HFF-Myc (cell line): ENCODE measurements around the gene RNF114.

Experiments
- DNase-seq: peaks from one replicate; pipeline ENCODE4 v3.0.0-alpha.2; 2011; ENCODE audit warnings: low read depth; ENCODE audit errors: extremely low read depth
- H3K4me3 ChIP-seq: replicated peaks from 2 replicates; pipeline ENCODE4 v1.5.1; 2011; ENCODE audit warnings: low read depth, mild to moderate bottlenecking, control low read depth, low read length
- TF ChIP-seq, protein P1 (sequence below): IDR thresholded peaks from 2 replicates; pipeline ENCODE4 v1.5.1; 2012; ENCODE audit warnings: mild to moderate bottlenecking, low read depth, low read length, control low read depth; ENCODE audit errors: missing control alignments

RNF114 gene

DNA sequence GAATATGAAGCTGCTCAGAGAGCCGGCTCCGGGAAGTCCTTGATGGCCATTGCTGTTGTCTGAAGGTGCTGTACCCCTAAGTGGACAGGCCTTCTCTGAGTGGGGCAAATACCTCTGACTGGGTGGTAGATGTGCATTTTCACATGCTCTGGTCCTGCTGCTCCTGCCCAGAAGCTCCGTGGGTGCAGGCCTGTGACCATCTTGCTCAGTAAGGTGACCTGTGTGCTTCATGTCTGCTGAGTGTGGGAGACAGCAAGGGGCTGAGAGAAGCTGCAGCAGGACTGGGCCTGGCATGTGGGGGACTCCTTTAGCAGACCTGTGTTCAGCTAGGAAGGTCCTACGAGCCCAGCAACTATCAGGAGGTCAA, 25.9 kb upstream of the RNF114 start:
- H3K4me3 ChIP-seq = no peak overlapping the region
- no peak for DNase-seq
- TF ChIP-seq, protein P1, sequence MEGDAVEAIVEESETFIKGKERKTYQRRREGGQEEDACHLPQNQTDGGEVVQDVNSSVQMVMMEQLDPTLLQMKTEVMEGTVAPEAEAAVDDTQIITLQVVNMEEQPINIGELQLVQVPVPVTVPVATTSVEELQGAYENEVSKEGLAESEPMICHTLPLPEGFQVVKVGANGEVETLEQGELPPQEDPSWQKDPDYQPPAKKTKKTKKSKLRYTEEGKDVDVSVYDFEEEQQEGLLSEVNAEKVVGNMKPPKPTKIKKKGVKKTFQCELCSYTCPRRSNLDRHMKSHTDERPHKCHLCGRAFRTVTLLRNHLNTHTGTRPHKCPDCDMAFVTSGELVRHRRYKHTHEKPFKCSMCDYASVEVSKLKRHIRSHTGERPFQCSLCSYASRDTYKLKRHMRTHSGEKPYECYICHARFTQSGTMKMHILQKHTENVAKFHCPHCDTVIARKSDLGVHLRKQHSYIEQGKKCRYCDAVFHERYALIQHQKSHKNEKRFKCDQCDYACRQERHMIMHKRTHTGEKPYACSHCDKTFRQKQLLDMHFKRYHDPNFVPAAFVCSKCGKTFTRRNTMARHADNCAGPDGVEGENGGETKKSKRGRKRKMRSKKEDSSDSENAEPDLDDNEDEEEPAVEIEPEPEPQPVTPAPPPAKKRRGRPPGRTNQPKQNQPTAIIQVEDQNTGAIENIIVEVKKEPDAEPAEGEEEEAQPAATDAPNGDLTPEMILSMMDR = no peak

DNA sequence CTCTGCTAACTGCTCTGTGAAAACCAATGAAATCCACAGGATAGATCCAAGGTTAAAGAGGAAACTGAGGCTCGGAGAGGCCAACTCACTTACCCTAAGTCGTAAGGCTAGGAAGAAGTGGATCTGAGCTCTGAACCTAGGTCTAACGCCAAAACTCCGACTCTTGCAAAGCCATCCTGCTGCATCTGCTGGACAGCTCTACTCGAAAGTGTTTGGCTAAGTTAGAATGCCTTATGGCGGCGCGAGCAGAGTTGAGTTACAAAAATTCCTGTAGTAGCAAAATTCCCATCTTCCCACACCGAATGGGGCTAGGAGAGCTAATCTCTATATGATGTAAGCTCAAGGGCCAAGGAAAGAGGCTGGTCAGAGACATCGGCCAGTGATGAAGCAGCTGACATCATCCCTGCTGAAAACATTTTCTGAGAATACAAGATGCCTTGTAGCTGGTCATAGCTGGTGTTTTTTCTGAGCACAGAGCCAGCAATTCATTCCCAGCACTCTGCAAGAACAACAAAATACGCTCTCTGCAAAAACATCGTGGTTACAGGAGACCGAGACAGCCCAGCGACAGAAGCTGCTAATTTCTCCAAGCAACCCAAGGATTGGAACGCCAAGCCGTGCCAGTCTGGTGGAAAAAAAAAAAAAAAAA, 22.7 kb upstream of the RNF114 start:
- DNase-seq = no peak
- H3K4me3 ChIP-seq = peak overlapping the region; percentile 95
- TF ChIP-seq, protein P1 = no peak

DNA sequence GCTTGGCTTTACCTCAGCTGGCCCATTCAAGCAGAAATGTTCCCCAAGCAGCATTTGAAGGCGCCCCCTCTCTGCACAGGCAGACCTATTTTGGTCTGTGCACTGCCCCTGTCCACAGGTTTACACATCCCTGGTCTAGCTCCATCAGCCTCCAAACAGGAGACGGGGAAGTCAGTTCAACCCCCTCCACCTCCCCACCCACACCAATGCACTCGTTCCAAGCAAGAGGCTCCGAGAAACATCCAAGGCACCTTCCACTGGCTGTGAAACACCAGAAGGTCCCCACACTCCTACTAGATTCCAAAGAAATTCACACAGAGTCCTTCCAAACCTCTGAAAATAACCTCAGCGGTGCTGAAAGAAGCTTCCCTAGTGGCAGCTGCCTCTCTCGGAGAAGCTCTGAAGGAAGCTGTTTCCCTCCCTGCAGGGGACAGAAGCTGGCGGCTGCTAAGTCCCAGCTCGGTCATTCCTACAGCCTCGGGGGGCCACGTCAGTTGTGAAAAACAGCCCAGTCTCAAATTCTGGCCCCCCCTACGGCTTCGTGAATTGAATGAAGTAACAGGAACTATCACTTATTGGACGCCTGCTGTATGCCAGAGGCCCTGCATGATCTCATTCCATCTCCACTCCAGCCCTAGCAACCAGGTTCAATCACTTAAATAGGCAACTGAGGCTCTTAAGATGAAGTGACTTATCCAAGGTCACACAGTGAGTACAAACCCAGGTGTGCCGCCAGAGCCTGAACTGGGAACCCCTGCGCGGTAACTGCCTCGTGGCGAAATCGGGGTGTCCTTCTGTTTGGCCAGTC, 21.7 kb upstream of the RNF114 start:
- DNase-seq = no peak
- peak overlapping the region; percentile 95 for H3K4me3 ChIP-seq
- TF ChIP-seq, protein P1 = peak; percentile 12

DNA sequence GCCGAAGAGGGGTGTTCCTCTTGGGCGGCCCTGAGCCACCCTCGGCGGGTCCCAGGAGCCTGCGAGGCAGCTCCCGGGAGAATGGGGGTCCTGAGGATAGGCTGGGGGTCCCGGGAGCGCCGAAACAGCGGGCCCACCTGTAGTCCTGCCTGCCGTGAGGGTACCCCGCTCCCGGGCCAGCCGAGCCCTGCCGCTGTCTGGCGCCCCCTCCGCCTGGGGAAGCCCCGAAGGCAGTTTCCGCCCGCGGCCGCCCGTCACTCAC, 21.1 kb upstream of the RNF114 start:
- no peak for DNase-seq
- TF ChIP-seq, protein P1 = no peak
- peak overlapping the region; percentile 95 for H3K4me3 ChIP-seq

DNA sequence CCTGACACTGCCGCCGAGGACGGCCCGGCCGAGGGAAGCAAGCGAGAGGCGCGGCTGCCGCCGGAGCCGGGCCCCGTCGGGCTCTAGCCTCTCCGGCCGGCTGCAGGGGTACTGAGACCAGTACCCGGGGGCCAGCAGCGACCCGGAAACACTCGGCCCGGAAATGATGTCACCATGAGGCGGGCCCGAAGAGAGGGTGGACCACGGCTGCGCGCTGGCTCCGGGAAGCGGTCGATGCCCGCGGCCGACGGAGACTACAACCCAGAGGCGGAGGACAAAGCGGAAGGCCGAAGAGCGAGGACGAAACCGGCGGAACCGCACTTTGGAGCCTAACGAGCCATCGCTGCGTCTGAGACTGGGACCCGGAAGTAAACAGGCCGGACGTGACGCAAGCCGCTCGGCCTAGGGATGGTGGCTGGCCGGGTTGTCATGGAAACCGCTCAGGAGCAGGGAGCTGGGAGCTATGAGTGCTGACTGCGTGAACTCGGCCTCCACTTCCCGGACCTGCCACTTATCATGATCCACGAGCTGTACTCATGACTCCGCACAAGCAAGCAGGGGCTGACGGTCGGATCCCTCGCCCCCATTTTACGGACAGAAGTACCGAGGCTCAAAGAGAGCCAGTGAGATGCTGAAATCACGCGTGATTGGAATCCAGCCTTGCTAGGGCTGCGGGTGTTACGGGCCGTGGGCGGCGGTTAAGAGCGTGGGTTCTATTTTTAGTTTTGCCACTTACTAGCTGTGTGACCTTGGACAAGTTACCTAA, 20.6 kb upstream of the RNF114 start, which contains the start of gene SPATA2:
Gene SPATA2 (minus strand): TSS at position 150 of the 766 bp plus-strand sequence. CDS start 7,039 bp downstream, outside the sequence.
- H3K4me3 ChIP-seq = peak within 1 kb of the TSS; percentile 95
- TF ChIP-seq, protein P1 = no peak
- DNase-seq = peak; percentile 82

DNA sequence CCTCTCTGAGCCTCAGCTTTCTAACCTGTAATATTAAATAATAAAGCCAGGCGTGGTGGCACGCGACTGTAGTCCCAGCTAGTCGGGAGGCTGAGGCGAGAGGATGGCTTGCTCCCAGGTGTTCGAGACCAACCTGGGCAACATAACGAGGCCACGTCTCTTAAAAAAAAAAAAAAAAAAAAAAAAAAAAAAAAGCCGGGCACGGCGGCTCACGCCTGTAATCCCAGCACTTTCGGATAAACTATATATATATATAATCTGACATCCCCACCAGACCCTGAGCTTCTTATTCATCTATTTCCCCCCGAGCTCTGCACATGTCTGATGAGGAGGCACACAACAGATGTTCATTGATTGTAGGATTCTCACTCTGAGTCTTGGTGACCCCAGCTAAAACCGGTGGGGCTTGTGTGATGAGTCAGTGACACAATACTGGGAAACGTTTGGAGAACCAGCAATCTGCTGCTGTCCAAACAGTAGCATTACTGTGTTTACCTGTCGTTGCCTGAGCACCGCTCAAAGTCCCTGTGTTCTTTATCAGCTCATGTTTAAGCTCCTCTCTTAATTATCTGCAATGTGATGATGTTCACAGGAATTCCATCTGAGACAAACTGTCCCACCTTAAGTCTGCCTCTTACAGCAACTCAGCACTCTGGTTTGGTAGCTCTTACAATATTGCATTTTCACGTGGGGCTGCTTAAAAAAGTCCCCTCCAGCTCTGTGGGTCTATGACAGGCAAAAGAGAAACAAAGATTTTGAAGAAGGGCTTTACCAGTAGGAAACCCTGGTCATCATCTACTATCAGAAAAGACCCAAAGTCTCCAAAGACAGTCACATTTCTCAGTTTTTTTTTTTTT, 19.8 kb upstream of the RNF114 start:
- TF ChIP-seq, protein P1 = no peak
- H3K4me3 ChIP-seq = peak overlapping the region; percentile 95
- DNase-seq = no peak
